NCI-H187 treated with DMSO at 0.1 percent for 48 hours (cell line): ENCODE measurements around the gene PAFAH1B2.
"Not testable (repeated sequence)": the region's sequence is repeated elsewhere in the genome, so short reads cannot be mapped to it uniquely, and the experiment has no call there.

Experiments
- DNase-seq: peaks from one replicate; lab custom pipeline; 2025; lab: John Stamatoyannopoulos, UW

Gene PAFAH1B2

GRCh38 chr11:117172724-117173421 is 28.8 kb downstream of the PAFAH1B2 start:
- DNase-seq, result no peak

- DNase-seq, result no peak
Observed at GRCh38 chr11:117175104-117175503, 31.0 kb downstream of the PAFAH1B2 start.

GRCh38 chr11:117175781-117176180 is 31.7 kb downstream of the PAFAH1B2 start:
- DNase-seq, result no peak

DNA sequence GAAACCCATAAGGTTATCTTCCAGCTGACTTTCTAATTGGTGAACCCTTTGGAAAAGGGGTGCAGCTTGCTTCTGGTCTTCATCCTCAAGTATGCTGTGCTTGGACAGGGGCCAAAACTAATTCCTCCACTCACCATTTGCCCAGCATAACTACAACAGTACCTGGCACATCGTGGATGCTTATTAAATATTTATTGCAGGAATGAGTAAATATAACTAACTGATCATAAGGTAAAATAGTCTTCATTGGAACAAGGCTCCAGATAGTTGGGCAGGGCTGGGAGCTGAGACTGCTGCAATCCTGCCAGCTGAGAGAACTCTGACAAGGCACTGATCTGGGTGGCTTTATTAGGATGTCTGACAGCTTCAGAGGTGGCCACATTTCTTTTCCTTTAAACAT is 32.1 kb downstream of the PAFAH1B2 start:
- no peak for DNase-seq

- DNase-seq, result no peak
Observed at GRCh38 chr11:117177534-117178209, 33.6 kb downstream of the PAFAH1B2 start.

- DNase-seq, result peak; percentile 47
Observed at GRCh38 chr11:117178210-117179034, 34.3 kb downstream of the PAFAH1B2 start, which contains the start of gene SIDT2. Gene SIDT2, plus strand, starts transcription at chr11:117178743. Its CDS starts 521 bp downstream, at chr11:117179264.

DNA sequence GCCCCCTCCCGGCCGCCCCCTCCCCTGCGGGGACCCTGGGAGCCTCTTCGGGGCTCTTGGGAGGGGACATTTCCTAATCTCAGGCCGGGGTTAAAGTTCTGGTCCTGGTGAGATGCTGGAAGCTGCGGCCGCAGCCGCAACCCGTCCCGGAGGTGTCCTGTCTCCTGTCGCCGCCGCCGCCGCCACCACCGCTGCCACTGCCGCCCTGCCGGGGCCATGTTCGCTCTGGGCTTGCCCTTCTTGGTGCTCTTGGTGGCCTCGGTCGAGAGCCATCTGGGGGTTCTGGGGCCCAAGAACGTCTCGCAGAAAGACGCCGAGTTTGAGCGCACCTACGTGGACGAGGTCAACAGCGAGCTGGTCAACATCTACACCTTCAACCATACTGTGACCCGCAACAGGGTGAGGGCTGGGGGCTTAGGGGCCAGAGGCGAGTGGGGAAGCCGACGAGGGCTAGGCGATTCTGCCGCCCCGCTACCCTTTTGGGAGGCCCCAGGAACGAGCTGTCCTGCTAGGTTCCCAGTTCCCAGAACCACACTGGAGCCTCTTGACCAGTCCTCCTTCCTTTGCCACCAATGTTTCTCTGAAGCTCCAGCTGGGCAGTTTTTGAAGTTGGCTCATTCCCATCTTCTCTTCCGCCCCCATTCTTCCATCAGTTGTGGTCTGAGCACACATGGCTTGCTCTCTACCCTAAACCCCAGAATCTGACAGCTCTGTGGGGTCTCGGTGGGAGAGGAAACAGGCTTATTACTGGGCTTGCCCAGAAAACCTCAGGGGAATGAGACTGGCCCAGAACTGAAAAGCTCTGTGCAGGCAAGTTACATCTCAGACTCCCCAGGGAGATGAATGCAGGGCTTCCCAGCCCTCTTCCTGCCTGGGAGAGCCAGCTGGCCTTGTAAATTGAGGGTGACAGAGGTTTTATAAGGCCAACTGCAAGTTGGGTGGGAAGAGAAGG is 35.2 kb downstream of the PAFAH1B2 start:
- no peak for DNase-seq

GRCh38 chr11:117180020-117180419 is 35.9 kb downstream of the PAFAH1B2 start:
- no peak for DNase-seq

DNA sequence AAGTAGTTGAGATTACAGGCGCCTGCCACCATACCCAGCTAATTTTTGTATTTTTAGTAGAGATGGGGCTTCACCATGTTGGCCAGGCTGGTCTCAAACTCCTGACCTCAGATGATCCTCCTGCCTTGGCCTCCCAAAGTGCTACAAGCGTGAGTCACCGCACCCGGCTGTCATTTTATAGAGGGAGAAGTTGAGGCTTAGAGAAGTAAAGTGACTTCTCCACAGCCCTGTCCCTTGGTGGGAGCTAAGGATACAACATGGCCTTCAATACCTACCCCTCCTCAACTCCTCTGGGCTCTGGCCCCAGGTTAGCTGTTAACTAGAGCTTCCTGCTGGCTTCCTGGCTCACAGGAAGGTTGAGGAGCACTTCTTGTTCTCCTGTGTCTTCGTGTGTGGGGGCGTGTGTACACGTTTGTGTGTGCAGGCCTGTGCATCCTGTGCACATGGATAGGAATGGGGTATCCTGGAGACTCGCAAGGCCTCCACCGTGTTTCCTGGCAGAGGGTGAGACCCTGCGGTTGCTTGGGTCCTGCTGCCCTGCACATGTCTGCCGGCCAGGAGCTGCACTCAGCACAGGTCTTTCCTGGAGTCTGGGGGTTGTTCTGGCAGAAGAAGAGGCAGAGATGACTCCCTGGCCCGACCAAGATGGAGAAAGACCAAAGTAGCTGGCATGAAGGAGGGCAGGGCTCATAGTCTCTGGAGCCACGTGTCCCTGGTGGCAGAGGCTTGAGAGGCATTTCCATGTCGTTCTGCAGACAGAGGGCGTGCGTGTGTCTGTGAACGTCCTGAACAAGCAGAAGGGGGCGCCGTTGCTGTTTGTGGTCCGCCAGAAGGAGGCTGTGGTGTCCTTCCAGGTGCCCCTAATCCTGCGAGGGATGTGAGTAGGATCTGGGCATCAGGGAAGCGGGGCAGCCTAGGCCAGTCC is 36.8 kb downstream of the PAFAH1B2 start:
- no peak for DNase-seq

DNA sequence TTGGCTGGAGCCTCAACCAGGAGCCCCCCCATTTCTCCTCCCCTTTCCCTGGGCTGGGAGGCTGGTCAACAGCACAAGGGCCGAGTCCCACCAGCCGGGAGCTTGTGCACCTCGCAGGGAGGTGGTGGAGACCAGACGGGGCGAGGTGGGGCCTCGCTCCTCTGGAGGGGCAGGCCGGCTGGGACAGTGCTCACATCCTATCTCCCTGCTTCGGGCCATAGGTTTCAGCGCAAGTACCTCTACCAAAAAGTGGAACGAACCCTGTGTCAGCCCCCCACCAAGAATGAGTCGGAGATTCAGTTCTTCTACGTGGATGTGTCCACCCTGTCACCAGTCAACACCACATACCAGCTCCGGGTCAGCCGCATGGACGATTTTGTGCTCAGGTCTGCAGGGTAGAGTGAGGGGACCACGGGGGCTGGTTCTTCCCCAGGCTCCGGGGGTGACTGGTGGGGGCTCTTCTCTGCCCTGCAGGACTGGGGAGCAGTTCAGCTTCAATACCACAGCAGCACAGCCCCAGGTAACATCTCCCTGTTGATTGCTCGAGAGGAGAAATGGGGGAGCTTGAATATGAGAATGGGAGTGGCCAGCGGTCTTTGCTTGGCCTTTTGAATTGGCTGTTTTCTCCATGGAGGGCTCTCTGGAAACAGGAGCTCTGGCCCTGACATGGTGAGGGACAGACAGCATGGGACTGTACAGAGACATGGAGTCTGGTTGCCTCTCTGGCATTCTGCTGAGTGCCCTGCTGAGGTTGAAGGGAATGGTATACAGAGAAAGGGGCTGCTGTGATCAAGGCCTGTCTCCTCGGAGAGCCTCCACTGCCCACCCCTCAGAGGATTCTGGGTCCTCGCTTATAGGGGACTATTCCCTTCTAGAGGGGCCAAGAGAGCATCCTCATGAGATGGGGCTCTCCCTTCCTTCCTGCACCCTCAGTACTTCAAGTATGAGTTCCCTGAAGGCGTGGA is 37.8 kb downstream of the PAFAH1B2 start:
- no peak for DNase-seq

- DNase-seq, result no peak
Observed at GRCh38 chr11:117182551-117182935, 38.5 kb downstream of the PAFAH1B2 start.

DNA sequence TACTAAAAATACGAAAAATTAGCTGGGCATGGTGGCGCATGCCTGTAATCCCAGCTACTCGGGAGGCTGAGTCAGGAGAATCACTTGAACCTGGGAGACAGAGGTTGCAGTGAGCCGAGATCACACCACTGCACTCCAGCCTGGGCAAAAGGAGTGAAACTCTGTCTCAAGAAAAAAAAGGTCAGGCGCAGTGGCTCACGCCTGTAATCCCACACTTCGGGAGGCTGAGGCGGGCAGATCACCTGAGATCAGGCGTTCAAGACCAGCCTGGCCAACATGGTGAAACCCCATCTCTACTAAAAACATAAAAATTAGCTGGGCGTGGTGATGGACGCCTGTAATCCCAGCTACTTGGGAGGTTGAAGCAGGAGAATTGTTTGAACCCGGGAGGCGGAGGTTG is 39.1 kb downstream of the PAFAH1B2 start:
- DNase-seq, result not testable (repeated sequence)

DNA sequence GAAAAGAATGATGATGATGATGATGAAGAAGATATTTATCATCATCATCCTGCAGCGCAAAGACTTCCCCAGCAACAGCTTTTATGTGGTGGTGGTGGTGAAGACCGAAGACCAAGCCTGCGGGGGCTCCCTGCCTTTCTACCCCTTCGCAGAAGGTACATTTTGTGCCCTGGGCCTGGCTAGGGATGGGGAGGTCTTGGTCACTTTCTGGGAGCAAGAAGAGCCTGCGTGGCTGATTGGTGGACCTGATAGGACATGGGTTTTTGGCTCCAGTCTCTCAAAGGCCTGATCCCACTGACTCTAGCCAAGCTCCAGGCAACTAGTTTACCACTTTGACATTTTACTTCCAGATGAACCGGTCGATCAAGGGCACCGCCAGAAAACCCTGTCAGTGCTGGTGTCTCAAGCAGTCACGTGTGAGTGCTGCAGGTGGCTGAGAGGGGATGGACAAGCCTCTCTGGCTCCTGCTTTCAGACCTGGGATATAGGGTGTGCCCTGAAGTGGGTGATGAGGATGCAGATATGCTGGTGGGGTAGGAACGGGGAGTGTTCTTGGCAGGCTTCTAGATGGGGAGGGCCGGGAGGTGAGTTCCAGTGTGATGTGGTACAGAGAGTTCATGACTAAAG is 39.8 kb downstream of the PAFAH1B2 start:
- no peak for DNase-seq

GRCh38 chr11:117185736-117186430 is 41.8 kb downstream of the PAFAH1B2 start:
- no peak for DNase-seq

DNA sequence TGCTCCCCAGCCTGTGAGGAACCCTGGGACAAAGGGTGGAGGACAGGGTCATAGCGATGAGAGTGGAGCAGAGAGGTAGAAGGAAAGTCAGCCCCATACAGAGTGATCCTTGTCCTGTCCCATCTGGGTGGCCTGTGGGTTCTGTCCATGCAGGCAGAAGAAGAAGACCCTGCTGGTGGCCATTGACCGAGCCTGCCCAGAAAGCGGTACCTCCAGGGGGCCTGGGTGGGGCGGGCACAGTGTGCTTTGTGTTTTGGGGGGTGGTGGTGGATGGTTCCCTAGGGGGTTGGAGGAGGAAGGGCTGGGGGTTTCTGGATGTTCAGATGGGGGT is 42.3 kb downstream of the PAFAH1B2 start:
- DNase-seq, result no peak

GRCh38 chr11:117187007-117187406 is 42.9 kb downstream of the PAFAH1B2 start:
- DNase-seq, result no peak

GRCh38 chr11:117187428-117187798 is 43.3 kb downstream of the PAFAH1B2 start:
- DNase-seq, result no peak

GRCh38 chr11:117187799-117188481 is 43.9 kb downstream of the PAFAH1B2 start:
- no peak for DNase-seq
